ENCODE data around the gene TBC1D17.
"Not testable (repeated sequence)": the region's sequence is repeated elsewhere in the genome, so short reads cannot be mapped to it uniquely, and the experiment has no call there.

The TBC1D17 gene

DNA sequence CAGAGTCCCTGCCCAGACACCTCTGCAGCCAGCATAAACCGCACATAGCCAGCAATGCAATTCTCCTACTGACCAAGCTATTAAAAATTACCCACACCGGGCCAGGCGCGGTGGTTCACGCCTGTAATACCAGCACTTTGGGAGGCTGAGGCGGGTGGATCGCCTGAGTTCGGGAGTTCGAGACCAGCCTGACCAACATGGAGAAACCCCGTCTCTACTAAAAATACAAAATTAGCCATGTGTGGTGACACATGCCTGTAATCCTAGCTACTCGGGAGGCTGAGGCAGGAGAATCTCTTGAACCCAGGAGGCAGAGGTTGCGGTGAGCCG is 47.3 kb downstream of the TBC1D17 start:
- not testable (repeated sequence) for DNase-seq

DNA sequence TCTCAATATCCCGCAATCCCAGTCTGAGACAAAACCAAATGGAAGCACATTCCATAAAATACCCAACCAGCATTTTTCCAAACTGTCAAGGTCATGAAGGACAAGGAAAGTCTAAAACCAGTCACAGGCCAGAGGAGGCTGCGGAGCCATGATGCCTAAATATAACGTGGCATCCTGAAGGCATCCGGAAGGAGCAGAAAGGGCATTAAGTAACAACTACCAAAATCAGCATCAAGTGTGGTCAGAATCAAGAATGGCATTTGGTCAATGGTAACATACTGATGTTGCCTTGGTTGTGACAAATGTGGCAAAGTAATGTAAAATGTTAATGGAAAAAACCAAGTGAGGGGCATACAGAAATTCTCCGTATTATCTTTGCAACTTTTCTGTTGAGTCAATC is 48.0 kb downstream of the TBC1D17 start:
- no peak for DNase-seq

DNA sequence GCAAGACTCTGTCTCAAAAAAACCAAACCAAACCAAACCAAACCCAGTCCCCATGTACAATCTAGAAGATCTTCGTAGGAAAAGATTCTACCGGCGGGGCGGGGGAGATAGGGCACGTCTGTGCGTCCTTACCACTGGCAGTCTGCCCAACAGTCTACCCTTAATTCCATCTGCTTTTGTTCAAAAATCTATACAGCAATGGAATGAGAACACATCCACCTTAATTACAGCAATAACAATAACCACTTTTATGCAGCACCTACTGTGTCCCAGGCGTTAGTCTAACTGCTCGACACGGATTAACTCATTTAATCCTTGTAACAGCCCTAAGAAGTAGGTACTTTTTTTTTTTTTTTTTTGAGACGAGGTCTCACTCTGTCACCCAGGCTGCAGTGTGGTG is 49.0 kb downstream of the TBC1D17 start:
- no peak for DNase-seq

DNA sequence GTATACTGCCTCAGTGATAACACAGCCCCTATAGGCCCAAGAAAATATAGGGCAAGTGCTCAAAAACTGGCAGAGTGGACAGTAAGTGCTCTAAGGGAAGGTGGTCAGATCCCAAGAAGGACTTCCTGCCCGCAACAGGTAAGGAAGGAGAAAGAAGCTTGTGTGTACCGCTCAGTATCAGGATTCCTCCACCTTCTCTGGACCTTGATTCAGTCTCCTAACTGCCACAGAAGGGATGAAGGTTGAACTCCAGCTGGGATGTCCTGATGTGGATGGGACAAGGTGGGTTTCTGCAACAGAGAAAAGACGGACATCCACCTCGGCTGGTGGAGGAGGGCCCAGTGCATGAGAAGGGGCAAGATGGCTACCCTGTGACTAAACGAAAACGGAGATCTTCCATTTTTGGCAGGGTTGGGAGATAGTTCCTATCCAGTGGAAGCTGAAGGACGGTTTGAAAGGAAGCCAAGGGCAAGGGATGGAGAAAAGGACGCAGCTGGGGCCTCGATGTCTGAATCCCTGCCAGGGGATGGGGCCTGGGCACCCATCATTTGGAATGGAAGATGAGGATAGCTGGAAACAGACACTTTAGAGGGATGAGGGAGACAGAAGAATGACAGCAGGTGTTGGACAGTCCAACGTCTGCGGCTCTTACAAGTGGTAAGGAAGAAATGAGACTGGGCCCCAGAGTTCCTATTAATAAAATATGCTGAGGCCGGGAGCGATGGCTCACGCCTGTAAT is 50.2 kb downstream of the TBC1D17 start:
- no peak for DNase-seq

DNA sequence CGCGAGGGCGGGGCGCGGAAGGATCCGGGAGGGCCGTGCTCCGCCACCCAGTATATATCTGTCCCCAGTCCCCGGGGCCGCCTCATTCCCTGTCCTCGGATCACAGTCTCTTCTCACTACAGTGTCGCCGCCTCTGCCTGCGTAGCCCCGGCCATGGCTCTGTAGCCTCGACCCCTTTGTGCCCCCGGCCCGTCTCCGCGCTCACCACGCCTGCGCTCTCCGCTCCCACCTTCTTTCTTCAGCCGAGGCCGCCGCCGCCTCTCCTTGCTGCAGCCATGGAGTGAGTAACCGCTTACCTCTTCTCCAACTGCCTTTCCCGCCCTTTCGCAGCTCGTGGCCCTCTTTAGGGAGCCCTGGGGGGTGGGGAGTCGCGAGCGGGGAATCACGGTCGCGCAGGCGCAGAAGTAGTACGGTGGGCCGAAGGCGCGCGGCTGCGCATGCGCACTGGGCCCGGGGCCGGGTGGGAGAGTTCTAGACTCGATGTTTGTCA is 51.7 kb downstream of the TBC1D17 start, which contains the start of the genes ATF5 and NUP62:
Gene ATF5, plus strand, starts transcription at position 85 of the 490 bp plus-strand sequence. CDS start 1,646 bp downstream, outside the sequence.
Gene NUP62, minus strand, starts transcription at position 384 of the 490 bp plus-strand sequence. CDS start 19,697 bp downstream, outside the sequence.
- DNase-seq: peak; percentile 95

DNA sequence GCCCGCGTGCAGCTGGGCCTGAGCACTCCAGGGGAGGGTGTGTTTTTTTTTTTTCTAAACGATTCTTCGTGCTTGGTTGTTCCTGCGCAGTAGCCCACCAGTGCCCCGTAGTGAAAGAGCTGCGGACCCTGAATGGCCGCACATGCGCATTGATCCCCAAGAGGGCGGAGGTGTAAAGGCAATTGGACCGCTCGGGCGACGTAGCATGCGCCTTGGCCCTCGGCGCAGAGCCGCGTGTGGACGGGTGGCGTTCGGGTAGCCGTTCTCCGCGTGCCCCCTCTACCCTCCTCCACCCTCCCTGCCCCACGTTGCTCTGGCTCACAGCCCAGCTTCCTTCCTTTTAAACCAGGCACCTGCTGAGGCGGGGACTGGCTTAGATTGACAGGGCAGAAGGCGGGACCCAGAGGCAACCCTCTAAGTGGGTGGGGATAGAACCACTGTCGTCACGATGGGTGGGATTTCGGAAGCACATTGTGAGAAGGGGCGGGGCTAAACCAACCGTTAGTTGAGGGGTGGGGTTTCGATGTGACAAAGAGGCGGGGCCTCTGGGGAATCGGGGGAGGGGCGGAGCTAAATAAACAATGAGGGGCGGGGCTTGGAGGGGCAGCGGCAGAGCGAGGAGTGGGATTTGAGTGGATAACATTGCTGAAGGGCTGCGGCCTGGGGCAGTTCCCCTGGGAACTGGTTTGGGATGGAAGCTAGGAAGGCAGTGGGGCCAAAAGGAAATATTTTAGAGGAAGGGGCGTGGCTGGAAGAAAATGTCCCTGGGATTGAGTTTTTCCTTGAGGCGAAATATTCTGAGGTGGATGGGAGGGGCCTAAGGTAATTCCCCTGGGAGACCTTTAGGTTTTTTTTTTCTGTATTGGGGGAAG is 52.3 kb downstream of the TBC1D17 start:
- DNase-seq: peak; percentile 93

DNA sequence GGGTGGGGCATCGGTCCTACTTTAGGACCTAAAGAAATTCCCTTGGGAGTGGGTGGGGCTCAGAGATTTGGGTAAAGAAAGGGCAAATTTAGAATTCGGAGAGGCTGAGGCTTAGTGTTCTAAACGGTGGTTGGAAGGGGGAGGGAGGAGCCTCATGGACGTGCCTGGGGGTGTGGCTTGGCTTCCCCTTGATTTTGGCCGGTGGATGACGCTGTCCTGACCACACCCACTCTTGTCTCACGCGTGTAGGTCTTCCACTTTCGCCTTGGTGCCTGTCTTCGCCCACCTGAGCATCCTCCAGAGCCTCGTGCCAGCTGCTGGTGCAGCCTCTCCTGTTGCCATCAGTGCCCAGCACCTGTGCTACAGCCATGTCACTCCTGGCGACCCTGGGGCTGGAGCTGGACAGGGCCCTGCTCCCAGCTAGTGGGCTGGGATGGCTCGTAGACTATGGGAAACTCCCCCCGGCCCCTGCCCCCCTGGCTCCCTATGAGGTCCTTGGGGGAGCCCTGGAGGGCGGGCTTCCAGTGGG is 53.0 kb downstream of the TBC1D17 start:
- DNase-seq: no peak

DNA sequence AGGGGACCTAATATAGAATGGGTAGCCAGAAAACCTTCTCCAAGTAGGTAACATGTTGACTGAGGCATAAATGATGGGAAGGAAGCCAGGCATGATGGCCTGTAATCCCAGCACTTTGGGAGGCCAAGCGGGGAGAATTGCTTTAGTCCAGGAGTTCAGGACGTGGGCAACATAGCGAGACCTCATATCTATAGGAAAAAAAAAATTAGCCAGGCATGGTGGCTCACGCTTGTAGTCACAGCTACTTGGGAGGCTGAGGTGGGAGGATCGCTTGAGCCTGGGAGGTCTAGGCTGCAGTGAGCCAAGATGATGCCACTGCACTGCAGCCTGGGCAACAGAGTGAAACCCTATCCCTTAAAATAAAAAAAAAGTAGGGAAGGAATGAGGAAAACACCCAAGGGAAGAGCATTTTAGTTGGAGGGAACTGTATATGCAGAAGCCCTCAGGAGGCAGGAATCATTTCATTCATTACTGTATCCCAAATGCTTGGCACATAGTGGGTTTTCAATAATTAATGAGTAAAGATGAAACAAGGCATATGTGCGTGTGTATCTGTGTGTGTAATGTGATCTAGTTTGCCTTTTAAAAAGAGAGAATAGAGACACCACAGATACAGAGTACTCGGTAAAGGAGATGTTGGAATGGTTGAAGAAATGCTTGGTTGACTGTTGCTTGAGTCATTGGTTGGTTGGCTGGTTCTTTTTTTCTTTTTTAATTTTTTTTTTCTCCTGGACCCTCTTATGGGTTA is 54.0 kb downstream of the TBC1D17 start:
- DNase-seq: no peak

DNA sequence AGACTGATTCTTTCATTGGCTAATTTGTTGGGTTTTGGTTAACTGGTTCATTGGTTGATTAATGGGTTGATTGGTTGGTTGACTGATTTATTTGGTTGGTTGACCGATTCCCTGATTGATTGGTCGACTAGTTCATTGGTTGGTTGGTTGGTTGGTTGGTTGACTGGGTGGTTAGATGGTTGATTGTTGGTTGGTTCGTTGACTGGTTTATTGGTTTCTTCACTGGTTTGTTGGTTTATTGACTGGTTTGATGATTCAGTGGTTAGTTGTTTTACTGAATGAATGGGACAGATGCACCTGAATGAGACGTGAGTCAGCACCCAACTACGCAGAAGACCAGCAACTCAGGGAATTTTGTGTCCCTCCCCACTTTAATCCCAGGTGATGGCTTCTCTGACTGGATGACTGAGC is 54.5 kb downstream of the TBC1D17 start:
- no peak for DNase-seq

DNA sequence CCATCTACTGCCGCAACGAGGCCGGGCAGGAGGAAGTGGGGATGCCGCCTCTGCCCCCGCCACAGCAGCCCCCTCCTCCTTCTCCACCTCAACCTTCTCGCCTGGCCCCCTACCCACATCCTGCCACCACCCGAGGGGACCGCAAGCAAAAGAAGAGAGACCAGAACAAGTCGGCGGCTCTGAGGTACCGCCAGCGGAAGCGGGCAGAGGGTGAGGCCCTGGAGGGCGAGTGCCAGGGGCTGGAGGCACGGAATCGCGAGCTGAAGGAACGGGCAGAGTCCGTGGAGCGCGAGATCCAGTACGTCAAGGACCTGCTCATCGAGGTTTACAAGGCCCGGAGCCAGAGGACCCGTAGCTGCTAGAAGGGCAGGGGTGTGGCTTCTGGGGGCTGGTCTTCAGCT is 55.2 kb downstream of the TBC1D17 start:
- no peak for DNase-seq

DNA sequence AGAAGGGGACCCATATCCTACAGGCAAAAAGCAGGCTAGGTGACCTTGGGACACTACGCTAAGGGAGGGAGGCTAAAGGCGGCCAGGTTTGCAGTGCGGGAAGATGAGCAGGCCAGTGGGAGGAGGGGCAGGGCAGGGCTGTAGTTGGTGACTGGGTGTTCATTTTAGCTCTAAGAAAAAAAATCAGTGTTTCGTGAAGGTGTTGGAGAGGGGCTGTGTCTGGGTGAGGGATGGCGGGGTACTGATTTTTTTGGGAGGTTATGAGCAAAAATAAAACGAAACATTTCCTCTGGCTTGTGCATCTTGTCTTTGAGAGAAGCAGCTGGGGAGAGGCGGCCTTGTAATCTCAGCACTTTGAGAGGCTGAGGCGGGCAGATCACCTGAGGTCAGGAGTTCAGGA is 56.1 kb downstream of the TBC1D17 start:
- DNase-seq: no peak

DNA sequence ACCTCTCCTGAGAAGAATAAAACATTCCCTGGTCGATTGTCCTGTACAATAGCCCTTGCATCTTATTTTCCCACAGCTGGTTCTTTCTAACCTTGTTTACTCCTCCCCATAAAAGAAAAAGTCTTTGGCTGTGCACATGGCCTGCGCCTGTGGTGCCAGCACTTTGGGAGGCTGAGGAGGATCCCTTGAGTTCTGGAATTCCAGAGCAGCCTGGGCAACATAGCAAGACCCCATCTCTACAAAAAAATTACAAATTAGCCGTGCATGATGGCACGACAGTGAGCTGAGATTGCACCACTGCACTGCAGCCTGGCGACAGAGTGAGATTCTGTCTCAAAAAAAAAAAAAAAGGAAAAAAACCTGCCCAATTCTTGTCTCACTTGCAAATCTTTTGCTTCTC is 59.0 kb downstream of the TBC1D17 start:
- DNase-seq: no peak

DNA sequence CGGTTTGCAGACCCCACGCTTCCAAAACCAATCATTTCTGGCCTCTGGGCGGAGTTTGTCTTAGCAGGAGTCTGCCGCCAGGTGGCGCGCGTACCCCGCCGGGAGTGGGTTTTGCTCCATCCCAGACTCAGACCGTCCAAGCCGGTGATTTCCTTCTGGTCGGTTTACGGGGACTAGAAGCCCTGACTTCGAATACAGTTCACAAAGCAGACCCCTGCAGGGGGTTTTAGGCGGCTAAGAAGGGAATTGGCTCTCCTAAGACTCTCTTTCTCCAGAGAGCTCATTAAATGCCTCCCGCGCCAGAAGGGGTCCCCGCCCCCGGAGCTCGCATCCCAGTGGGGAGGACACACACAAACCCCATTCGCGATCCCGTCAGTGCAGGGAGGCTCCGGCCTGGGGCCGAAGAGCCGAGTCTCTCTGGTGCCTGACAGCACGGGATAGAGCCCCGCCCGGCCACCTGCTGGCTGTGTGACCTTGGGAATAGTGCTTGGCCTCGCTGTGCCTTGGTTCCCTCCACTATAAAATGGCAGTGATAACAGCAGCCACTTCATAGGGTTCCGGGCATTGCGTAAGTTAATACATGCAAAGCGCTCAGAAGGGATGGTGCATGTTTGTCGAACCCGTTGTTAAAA is 60.4 kb downstream of the TBC1D17 start:
- DNase-seq: peak; percentile 89
